Limb (tissue), 2 donors: ENCODE data around the gene ANKS1A.

Source experiments
- DNase-seq, 2 donors: peaks; one replicate each; pipeline ENCODE4 v3.0.0-alpha.2; 2016; ENCODE audit errors: extremely low spot score in 2 of 2

ANKS1A gene

GRCh38 chr6:35019171-35019570, 130.1 kb downstream of the ANKS1A start:
- DNase-seq = no peak

GRCh38 chr6:35019831-35020230, 130.8 kb downstream of the ANKS1A start:
- no peak for DNase-seq

GRCh38 chr6:35021004-35021403, 131.9 kb downstream of the ANKS1A start:
- DNase-seq = no peak

- no peak for DNase-seq
Measured at GRCh38 chr6:35023091-35024000, 134.3 kb downstream of the ANKS1A start.

- DNase-seq = no peak
Measured at GRCh38 chr6:35024551-35025054, 135.5 kb downstream of the ANKS1A start.

GRCh38 chr6:35025232-35026188, 136.5 kb downstream of the ANKS1A start:
- DNase-seq = no peak

- DNase-seq = no peak
Measured at GRCh38 chr6:35026434-35027222, 137.6 kb downstream of the ANKS1A start.

GRCh38 chr6:35027807-35028206, 138.8 kb downstream of the ANKS1A start:
- no peak for DNase-seq

GRCh38 chr6:35028781-35029769, 140.0 kb downstream of the ANKS1A start:
- DNase-seq = no peak

GRCh38 chr6:35030099-35030498, 141.0 kb downstream of the ANKS1A start:
- no peak for DNase-seq

- no peak for DNase-seq
Measured at GRCh38 chr6:35031611-35032529, 142.8 kb downstream of the ANKS1A start.

GRCh38 chr6:35033683-35034082, 144.6 kb downstream of the ANKS1A start:
- no peak for DNase-seq

- DNase-seq = no peak
Measured at GRCh38 chr6:35034411-35035191, 145.5 kb downstream of the ANKS1A start.

- DNase-seq = no peak
Measured at GRCh38 chr6:35035481-35036030, 146.5 kb downstream of the ANKS1A start.

GRCh38 chr6:35036059-35036827, 147.2 kb downstream of the ANKS1A start:
- DNase-seq = no peak

GRCh38 chr6:35036828-35037663, 148.0 kb downstream of the ANKS1A start:
- no peak for DNase-seq
